ENCODE results near the gene MLYCD. TPM values are rescaled to one million over a fixed set of nuclear protein-coding genes. Genes with fewer than 3 reads are reported as not detected.

The MLYCD gene
- total RNA-seq, 1 donor from 2014 or later = 9.4 TPM

- no peak overlapping the region for H3K27ac Mint-ChIP-seq
- H3K36me3 Mint-ChIP-seq (ENCODE audit: insufficient read depth) = peaks cover 2% of the 10 kb centered on the region
- H3K4me1 Mint-ChIP-seq (ENCODE audit: low read depth) = peaks cover 22% of the 10 kb centered on the region
- no peaks in the 10 kb centered on the region for H3K27me3 Mint-ChIP-seq
- TF ChIP-seq CTCF (IDR thresholded peaks at IDR 0.05; ENCODE audit: unreplicated experiment) = no peak
- DNase-seq (ENCODE audit: low spot score, unreplicated experiment) = no peak
- H3K4me3 Mint-ChIP-seq (ENCODE audit: low read depth) = peak overlapping the region; percentile 88
- no peaks in the 10 kb centered on the region for H3K9me3 Mint-ChIP-seq (ENCODE audit: low read depth)
These were observed 2.2 kb downstream of the MLYCD start for GRCh38 chr16:83901101-83901500.

GRCh38 chr16:83903751-83904150 lies 4.8 kb downstream of the MLYCD start:
- Mint-ChIP-seq H3K27ac (no peak overlapping the region), H3K9me3 (ENCODE audit: low read depth) (no peaks in the 10 kb centered on the region), H3K4me1 (ENCODE audit: low read depth) (peaks cover 15% of the 10 kb centered on the region), H3K36me3 (ENCODE audit: insufficient read depth) (peaks cover 13% of the 10 kb centered on the region), H3K4me3 (ENCODE audit: low read depth) (no peak overlapping the region), H3K27me3 (no peaks in the 10 kb centered on the region)
- no peak for DNase-seq (ENCODE audit: low spot score, unreplicated experiment)
- no peak for TF ChIP-seq CTCF (IDR thresholded peaks at IDR 0.05; ENCODE audit: unreplicated experiment)

- Mint-ChIP-seq H3K9me3 (ENCODE audit: low read depth) (no peaks in the 10 kb centered on the region), H3K27me3 (no peaks in the 10 kb centered on the region), H3K4me3 (ENCODE audit: low read depth) (no peak overlapping the region), H3K4me1 (ENCODE audit: low read depth) (peaks cover 4% of the 10 kb centered on the region), H3K27ac (no peak overlapping the region), H3K36me3 (ENCODE audit: insufficient read depth) (peaks cover 20% of the 10 kb centered on the region)
- DNase-seq (ENCODE audit: low spot score, unreplicated experiment) = no peak
- no peak for TF ChIP-seq CTCF (IDR thresholded peaks at IDR 0.05; ENCODE audit: unreplicated experiment)
These were observed 7.8 kb downstream of the MLYCD start for GRCh38 chr16:83906683-83907082.

- H3K4me1 Mint-ChIP-seq (ENCODE audit: low read depth) = peaks cover 2% of the 10 kb centered on the region
- H3K27ac Mint-ChIP-seq = no peak overlapping the region
- H3K36me3 Mint-ChIP-seq (ENCODE audit: insufficient read depth) = peaks cover 22% of the 10 kb centered on the region
- no peaks in the 10 kb centered on the region for H3K27me3 Mint-ChIP-seq
- H3K9me3 Mint-ChIP-seq (ENCODE audit: low read depth) = no peaks in the 10 kb centered on the region
- no peak for TF ChIP-seq CTCF (IDR thresholded peaks at IDR 0.05; ENCODE audit: unreplicated experiment)
- no peak for DNase-seq (ENCODE audit: low spot score, unreplicated experiment)
- H3K4me3 Mint-ChIP-seq (ENCODE audit: low read depth) = no peak overlapping the region
These were observed 8.2 kb downstream of the MLYCD start for GRCh38 chr16:83907111-83907510.

GRCh38 chr16:83907631-83908250 lies 8.8 kb downstream of the MLYCD start:
- no peak for DNase-seq (ENCODE audit: low spot score, unreplicated experiment)
- no peak for TF ChIP-seq CTCF (IDR thresholded peaks at IDR 0.05; ENCODE audit: unreplicated experiment)
- Mint-ChIP-seq H3K4me1 (ENCODE audit: low read depth) (peaks cover 1% of the 10 kb centered on the region), H3K27ac (no peak overlapping the region), H3K9me3 (ENCODE audit: low read depth) (no peaks in the 10 kb centered on the region), H3K36me3 (ENCODE audit: insufficient read depth) (peaks cover 23% of the 10 kb centered on the region), H3K27me3 (no peaks in the 10 kb centered on the region), H3K4me3 (ENCODE audit: low read depth) (no peak overlapping the region)

Measured in progenitor cell of endocrine pancreas (in vitro differentiated cells).